ENCODE measurements around the gene RTN4. TPM values are rescaled to one million over a fixed set of nuclear protein-coding genes. Genes with fewer than 3 reads are reported as not detected.

RTN4 gene
- total and polyA plus RNA-seq, 2 of the 4 experiments (the other 2 are of a cell fraction), result 77.8 to 588 TPM

GRCh38 chr2:55033076-55033742 lies 17.0 kb downstream of the RTN4 start:
- no peak for DNase-seq
- TF ChIP-seq, protein P1, sequence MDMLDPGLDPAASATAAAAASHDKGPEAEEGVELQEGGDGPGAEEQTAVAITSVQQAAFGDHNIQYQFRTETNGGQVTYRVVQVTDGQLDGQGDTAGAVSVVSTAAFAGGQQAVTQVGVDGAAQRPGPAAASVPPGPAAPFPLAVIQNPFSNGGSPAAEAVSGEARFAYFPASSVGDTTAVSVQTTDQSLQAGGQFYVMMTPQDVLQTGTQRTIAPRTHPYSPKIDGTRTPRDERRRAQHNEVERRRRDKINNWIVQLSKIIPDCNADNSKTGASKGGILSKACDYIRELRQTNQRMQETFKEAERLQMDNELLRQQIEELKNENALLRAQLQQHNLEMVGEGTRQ (IDR thresholded peaks at IDR 0.05; ENCODE audit: low read depth, low read length), result no peak
- no peak for TF ChIP-seq RFX5 (IDR thresholded peaks at IDR 0.05; ENCODE audit: low read depth, low read length)
- no peak for TF ChIP-seq SMC3 (IDR thresholded peaks at IDR 0.05; ENCODE audit: low read depth, low read length)
- Histone ChIP-seq H3K79me1 (ENCODE audit: low read depth in 1 of 2, low read length in 2 of 2) (peaks cover 0 to 23% of the 10 kb centered on the region in 2 experiments; a peak in 1 of 4 replicates), H2BK120ac (ENCODE audit: low read depth, low read length) (no peak overlapping the region), H3K4me1 (ENCODE audit: control insufficient read depth, insufficient read depth, low read length) (peaks cover 13% of the 10 kb centered on the region), H3K36me3 (ENCODE audit: control insufficient read depth, insufficient read depth, low read length) (peaks cover 4% of the 10 kb centered on the region; the same call in 1 of the 2 replicates), H4K20me1 (ENCODE audit: insufficient read depth, low read length) (peaks cover 97% of the 10 kb centered on the region), H3K9ac (ENCODE audit: low read depth, low read length) (no peak overlapping the region), H3K4ac (ENCODE audit: low read depth, low read length) (no peak overlapping the region), H4K5ac (ENCODE audit: low read depth, low read length) (no peak overlapping the region), H2AK9ac (replicated peaks; ENCODE audit: low read depth, low read length, poor library complexity) (no peak overlapping the region), H3K4me3 (ENCODE audit: insufficient read depth, low read depth, low read length) (no peak overlapping the region), H2BK5ac (ENCODE audit: low read depth, low read length, poor library complexity, severe bottlenecking) (no peak overlapping the region), H3K4me2 (ENCODE audit: low read depth, low read length) (no peak overlapping the region), H3K9me3 (ENCODE audit: control insufficient read depth, insufficient read depth, low read length) (no peaks in the 10 kb centered on the region), H2BK15ac (ENCODE audit: low read depth, low read length) (no peak overlapping the region), H4K8ac (ENCODE audit: low read depth in 2 of 2, low read length in 2 of 2) (no peak overlapping the region), H3K56ac (ENCODE audit: extremely low read depth, insufficient read depth, low read length) (no peak overlapping the region), H3K27me3 (ENCODE audit: control insufficient read depth, insufficient read depth, low read length) (no peaks in the 10 kb centered on the region), H2AK5ac (ENCODE audit: low read depth, low read length) (no peak overlapping the region), H3K18ac (ENCODE audit: low read depth, low read length) (no peak overlapping the region), H3K23ac (ENCODE audit: low read depth, low read length) (no peak overlapping the region), H3K14ac (replicated peaks; ENCODE audit: low read depth, low read length) (no peak overlapping the region), H2AFZ (replicated peaks; ENCODE audit: low read length, poor library complexity) (no peak overlapping the region), H3K27ac (ENCODE audit: insufficient read depth, low read length) (no peak overlapping the region), H3K9me1 (ENCODE audit: insufficient read depth, low read length) (peaks cover 17% of the 10 kb centered on the region), H4K91ac (ENCODE audit: insufficient read depth, low read depth, low read length) (no peak overlapping the region), H2BK20ac (ENCODE audit: low read depth, low read length) (no peak overlapping the region)
- dilution Hi-C loops (cut with HindIII; ENCODE audit: low sequenced_read_pairs, unreplicated experiment), result no loop called here
- POLR2A ChIA-PET (ENCODE audit: unreplicated experiment), result interaction anchor here (0.6 kb wide), 1 partner anchor 52 kb away, joined by 4 read pairs; no protein-coding TSS in a partner anchor
- CTCF ChIA-PET, result interaction anchor here (0.6 to 1.4 kb wide), 3 partner anchors 7 to 64 kb away, joined by 4 to 7 read pairs (median 5); no protein-coding TSS in a partner anchor
- ATAC-seq (ENCODE audit: low read depth), result no peak
- intact Hi-C loops (cut with micrococcal nuclease), result no loop called here
- in situ Hi-C loops (cut with MboI; ENCODE audit: low sequenced_read_pairs), result no loop called here
- 100% methylated on average over 1 of the region's 5 CpGs; no CpG with 5 or more reads in 1 of the 2 experiments for WGBS, 2 experiments (ENCODE audit: extremely low coverage in 2 of 2, insufficient read length in 1 of 2)
- BruUV-seq (replicated peaks), result no TSS peak
